Left hindlimb (tissue), 1 donor: ENCODE data around the gene SPOPL.
"Not testable (repeated sequence)": the region's sequence is repeated elsewhere in the genome, so short reads cannot be mapped to it uniquely, and the experiment has no call there.

Experiments used
- DNase-seq: peaks from one replicate; pipeline ENCODE4 v3.0.0-alpha.2; 2018

SPOPL gene

DNA sequence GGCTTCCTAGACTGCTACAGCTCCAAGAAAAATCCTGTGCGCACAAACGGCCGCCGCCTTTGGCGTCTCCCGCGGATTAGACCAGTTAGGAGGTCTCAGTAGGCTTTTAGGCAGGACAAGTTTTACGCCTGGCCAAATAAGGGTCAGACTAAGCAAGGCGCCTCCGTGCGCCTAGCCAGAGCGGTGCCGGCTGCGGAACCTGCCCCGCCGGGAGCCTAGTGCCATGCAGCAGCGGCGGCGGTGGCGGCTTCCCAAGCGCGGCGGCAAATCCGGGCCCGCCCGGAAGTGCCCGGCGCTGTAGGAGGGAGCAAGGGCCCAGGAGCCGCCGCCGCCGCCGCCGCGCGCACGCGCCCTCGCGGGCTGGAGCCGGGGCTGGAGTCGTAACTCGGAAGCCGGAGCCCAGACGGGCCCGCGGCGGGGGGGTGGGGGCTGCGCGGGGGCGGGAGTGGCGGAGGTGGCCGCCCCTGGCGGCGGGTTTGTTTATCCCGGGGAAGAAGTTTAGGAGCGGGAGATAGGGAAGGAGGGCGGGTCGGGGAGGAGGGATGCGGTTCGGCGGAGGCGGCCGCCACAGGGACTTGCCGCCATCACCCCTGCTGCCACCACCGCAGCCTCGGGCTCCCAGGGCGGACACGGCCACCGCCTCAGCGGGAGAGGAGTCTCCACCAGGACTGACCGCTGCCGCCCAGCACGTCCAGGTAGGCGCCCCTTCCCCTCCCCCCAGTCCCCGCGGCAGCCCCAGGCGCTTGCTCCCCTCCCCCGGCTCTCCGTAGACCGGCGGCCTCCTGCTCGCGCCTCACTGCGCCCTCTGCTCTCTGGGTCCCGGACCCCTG lies at the start of gene SPOPL:
SPOPL (plus strand) TSS at position 346 of the 830 bp plus-strand sequence. CDS start 48,447 bp downstream, outside the sequence.
- peak; percentile 96 for DNase-seq

DNA sequence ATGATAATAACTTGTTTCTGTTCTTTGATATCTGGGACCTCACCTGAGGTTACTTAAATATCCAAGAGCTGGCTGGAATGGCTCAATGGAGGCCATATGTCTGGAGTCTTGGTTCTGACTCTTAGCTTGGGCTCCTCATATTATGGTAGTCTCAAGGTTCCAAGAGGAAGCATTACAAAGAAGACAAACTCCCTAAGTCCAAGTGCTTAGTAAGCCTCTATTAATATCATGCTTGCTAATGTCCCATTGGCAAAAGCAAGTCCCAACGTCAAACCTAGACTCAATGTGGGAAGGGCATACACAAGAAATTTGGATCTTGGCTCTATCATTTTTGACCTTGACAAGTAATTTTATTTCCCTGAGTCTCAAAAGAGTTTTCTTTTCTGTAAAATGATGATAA lies 49.2 kb upstream of the SPOPL start:
- DNase-seq = no peak

DNA sequence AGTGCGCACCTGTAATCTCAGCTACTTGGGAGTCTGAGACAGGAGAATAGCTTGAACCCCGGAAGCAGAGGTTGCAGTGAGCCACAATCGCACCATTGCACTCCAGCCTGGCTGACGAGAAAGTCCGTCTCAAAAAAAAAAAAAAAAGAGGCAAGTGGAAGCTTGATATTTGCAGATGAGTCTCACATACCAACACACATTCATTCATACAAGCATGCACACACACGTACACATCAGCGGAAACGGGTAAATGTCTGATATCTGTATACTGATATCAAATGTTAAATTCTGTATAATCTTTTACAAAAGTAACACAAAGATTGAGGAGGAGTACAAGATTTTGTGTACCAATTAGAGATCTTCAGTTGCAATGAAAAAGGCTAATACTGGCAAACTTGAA lies 47.8 kb upstream of the SPOPL start:
- no peak for DNase-seq

DNA sequence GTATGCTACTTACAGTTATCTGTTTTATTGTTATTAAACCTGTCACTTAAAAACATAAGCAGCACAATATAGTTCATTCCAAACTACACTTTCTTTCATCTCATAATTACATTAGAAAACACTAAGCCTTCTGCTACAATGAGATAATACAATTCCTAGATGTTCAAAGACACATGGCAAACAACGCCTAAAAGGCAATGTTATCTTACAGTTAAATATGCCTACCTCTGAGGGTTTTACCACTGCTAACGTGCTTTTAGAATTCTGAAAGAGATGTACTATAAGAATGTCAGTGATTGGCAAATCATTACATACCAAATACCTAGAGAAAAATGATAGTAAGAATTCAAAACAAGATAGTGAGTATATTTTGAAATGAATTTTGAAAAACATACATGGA lies 46.8 kb upstream of the SPOPL start:
- no peak for DNase-seq

DNA sequence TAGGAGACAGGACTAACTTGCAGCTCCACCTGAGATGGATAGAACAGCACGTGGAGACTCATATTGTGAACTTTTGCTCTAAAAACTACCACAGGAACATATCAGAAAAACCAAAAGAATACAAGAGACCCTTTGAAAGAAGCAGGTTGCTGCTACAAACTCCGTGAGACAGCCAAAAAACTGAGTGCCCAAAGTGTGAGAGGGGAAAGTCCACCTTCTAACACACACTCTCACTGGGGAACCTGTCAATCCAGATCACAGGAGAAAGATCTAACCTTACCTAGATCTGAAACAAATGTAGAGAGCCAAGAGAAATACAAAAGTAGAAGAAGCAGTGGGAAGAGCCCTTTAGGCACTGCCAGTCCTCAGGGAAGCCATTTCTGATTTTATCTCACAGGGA lies 46.3 kb upstream of the SPOPL start:
- no peak for DNase-seq

GRCh38 chr2:138455691-138456090 lies 45.9 kb upstream of the SPOPL start:
- DNase-seq = no peak

DNA sequence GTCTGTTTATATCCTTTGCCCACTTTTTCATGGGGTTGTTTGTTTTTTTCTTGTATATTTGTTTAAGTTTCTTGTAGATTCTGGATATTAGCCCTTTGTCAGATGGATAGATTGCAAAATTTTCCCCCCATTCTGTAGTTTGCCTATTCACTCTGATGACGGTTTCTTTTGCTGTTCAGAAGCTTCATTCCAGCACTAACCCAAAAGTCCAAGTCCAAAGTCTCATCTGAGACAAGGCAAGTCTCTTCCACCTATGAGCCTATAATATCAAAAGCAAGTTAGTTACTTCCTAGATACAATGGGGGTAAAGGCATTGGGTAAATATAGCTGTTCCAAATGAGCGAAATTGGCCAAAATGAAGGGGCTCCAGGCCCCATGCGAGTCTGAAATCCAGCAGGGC lies 38.9 kb upstream of the SPOPL start:
- DNase-seq = not testable (repeated sequence)

DNA sequence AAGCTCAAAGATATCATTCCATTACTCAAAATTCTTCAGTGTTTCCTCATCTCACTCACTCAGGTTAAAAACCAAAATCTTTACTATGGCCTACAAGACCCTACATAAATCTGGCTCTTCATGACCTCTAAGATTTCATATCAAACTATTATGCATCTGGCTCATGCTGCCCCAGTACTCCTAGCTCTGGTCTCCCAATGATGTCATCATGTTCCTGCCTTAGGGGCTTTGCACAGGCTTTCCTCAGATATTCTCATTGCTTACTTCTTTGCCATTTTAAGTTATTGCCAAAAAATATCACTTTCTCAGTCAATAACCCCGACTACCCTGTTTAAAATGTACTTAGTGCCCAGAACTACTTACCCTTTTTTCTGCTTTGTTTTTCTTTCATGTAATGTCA lies 33.0 kb upstream of the SPOPL start:
- no peak for DNase-seq

DNA sequence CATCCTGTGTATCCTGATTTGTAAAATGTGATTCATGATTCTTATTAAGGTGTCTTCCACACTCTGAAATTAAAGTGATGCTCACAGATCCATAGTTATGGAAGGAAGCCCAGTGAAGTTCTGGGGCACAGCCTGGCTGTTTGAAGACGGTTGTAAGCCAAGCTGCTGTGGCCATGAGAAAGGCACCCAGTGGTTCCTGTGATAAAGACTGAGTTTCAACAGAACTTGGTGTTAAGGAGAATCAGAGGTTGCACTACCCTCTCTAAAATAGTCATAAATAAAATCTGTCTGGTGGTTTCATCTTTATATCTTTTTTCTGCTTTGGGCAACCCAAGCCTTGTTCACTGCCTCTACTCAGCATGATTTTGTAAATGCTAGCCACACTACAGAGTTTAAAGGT lies 32.2 kb upstream of the SPOPL start:
- no peak for DNase-seq

DNA sequence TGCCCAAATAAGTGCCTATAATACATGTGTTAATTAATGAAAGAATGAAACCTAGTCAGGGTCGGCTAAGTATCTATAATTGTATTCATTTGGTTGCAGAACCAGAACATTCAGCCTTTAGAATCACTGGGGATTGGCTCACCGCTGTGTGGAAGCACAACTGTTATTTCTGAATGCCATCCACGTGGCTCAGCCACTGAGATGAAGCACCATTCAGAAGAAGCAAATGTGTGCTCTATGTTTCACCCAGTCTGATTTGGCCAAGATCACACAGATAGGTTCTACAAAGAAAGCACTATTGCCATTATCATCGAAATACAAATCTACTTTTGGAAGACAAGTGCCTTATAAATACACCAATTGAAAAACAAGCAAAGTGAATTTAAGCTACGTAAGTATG lies 30.6 kb upstream of the SPOPL start:
- DNase-seq = no peak

GRCh38 chr2:138474100-138474825 lies 27.3 kb upstream of the SPOPL start:
- DNase-seq = no peak

DNA sequence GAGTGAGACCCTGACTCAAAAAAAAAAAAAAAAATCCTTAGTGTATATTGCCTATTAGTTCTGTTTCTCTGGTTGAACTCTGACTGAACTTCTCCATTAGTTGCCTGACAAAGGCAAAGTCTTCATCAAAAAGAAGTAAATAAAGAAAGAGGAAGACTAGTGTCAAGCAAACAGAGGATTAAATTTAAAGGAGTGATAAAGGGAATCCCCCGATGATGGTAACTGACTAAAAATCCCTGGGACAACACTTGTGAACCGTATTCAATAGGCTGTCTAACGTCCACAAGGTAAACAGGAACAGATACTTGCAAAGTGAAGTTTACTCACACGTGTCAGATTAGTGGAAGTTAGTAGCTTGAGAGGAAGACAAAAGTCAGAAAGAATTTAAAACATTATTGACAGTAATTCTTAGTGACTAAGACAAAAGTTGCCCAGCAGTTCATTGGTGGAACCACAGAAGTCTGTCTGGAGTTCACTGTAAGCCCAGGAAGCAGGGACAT lies 26.2 kb upstream of the SPOPL start:
- no peak for DNase-seq

DNA sequence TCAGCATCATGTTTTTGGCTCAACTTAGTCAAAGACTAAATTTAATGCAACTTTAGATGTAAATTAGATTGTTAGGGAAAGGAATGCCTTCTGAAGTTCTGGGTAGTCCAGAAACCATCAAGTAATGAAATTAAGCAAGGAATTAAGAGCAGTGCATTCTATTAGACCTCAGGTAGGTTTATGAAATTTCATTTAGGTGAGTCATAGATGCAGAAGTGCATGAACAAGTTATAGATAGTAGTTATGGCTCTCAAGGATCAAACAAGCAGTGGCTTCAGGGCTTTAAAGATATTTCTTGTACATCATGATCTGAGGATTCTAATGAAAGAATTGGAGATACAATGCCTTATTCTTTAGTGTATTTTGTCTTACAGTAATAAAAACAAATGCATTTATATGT lies 25.4 kb upstream of the SPOPL start:
- DNase-seq = no peak

GRCh38 chr2:138476940-138477339 lies 24.6 kb upstream of the SPOPL start:
- no peak for DNase-seq

- not testable (repeated sequence) for DNase-seq
Observed at GRCh38 chr2:138482796-138483195, 18.8 kb upstream of the SPOPL start.

GRCh38 chr2:138485019-138485418 lies 16.6 kb upstream of the SPOPL start:
- no peak for DNase-seq

- peak; percentile 42 for DNase-seq
Observed at GRCh38 chr2:138486363-138487198, 15.0 kb upstream of the SPOPL start.

DNA sequence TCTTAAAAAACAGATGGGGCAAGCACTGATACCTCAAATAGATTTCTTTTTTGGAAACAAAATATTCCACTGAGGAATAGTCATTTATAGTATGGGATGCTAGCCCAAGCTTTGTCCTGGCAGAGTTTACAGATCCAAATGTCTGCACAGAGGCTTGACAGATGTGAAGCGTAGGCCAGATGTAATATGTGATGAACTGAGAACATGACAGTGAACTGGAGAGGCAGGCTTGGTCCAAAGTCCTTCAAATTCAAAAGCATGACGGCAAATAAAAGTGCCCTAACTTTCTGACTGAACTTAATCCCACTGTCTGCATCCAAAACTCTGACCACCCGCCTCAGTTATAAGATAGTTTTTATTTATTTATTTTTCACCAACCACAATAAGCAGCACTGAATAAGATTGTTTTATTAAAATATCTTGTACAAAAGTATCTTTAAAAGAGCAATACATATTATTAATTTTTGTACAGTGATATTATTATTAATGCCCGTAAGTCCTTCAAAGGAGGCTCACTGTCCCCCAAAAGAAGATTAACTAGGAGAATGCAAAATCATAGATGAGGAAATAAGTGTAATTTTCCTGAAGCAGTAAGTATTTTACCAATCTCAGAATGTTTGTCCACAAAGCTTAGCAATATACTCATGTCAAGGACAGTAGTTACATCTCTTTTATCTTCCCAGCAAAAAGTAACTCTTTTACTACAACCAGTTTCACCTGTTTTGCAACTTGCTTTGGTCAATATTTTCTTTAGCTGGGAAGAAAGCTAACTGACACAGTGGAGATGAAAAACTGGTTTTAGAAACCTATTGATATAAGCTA lies 10.7 kb upstream of the SPOPL start:
- DNase-seq = no peak

GRCh38 chr2:138491495-138491862 lies 10.1 kb upstream of the SPOPL start:
- DNase-seq = no peak

GRCh38 chr2:138492160-138492559 lies 9.4 kb upstream of the SPOPL start:
- DNase-seq = no peak

DNA sequence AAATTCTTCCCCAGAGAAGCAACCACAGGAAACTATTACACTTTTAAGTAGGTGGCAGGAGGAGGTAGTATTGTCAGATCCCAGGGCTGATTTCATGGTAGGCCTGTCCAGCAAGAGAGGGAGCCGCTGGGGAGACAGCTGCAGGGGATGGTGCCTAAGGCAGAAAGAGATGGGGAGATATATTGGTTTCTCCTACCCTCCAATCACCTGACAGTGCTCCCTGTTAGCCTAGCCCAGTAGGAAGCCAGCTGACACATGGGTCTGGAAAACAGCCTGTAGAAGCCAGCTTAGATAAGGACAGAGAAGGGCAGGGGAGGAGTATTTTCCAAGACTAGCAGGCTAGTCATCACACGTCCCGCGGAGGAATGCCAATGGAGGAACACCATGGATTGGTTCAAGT lies 8.2 kb upstream of the SPOPL start:
- DNase-seq = no peak

- no peak for DNase-seq
Observed at GRCh38 chr2:138494265-138494966, 7.2 kb upstream of the SPOPL start.
